Endothelial cell of umbilical vein (primary cell): ENCODE data around the gene VPS45. TPM values are rescaled to one million over a fixed set of nuclear protein-coding genes. Genes with fewer than 3 reads are reported as not detected.

Source experiments
- BruUV-seq: library from RNA; stranded (reverse); fragments of 400-500 nt; replicated peaks from 2 replicates; lab custom pipeline; 2021; lab: Mats Ljungman, UMichigan
- CTCF ChIA-PET: fragments of 300-600, 350-600 bp; sonication (Branson Sonifier 250); formaldehyde crosslinking; loops from one replicate; lab custom pipeline; 2021; ENCODE audit warnings: antibody characterized with exemption, inconsistent platforms; lab: Charles Lee
- POLR2A ChIA-PET: fragments of 300-600, 350-600 bp; sonication (Branson Sonifier 250); formaldehyde crosslinking; loops from one replicate; lab custom pipeline; 2021; ENCODE audit warnings: antibody characterized with exemption, inconsistent platforms; lab: Charles Lee
- DNase-seq: peaks from one replicate; pipeline ENCODE4 v3.0.0-alpha.2; 2011; ENCODE audit warnings: low read depth, low spot score
- FAIRE-seq: peaks from 2 replicates; lab custom pipeline; 2011; peaks lifted over from hg19 to GRCh38; lab: Jason Lieb, UNC
- H2AFZ ChIP-seq: 2 replicates; pipeline ENCODE4 v1.6.0; 2012; ENCODE audit warnings: low read depth, low read length, control low read depth, inconsistent platforms
- H3K27ac ChIP-seq: 2 replicates; pipeline ENCODE4 v1.5.1; 2011; ENCODE audit warnings: low read depth, mild to moderate bottlenecking, control low read depth, low read length, moderate library complexity; ENCODE audit not compliant: insufficient read depth
- H3K27me3 ChIP-seq, 2 experiments: 2 replicates each; pipeline versions ENCODE4 v1.6.0 to v1.6.1; 2011; ENCODE audit warnings: low read length in 2 of 2, mixed read lengths in 1 of 2; ENCODE audit not compliant: control insufficient read depth in 2 of 2, insufficient read depth in 2 of 2
- H3K36me3 ChIP-seq, 2 experiments: 2 replicates in 1 of 2; 3 replicates in 1 of 2; pipeline ENCODE4 v1.5.1; 2011; ENCODE audit warnings: low read length in 2 of 2, mild to moderate bottlenecking in 1 of 2, moderate library complexity in 1 of 2; ENCODE audit not compliant: control insufficient read depth in 2 of 2, insufficient read depth in 2 of 2; ENCODE audit errors: extremely low read depth in 1 of 2
- H3K4me1 ChIP-seq: 3 replicates; pipeline ENCODE4 v1.5.1; 2011; ENCODE audit warnings: mild to moderate bottlenecking, low read length; ENCODE audit not compliant: control insufficient read depth, insufficient read depth; ENCODE audit errors: extremely low read depth
- H3K4me2 ChIP-seq: 2 replicates; pipeline ENCODE4 v1.6.1; 2011; ENCODE audit warnings: low read length, control low read depth, mixed read lengths; ENCODE audit not compliant: insufficient read depth
- H3K4me3 ChIP-seq, 3 experiments: fragments of 200-600 bp in 1 of 3; sonication (generic), shearing (Covaris generic) in 1 of 3; replicated peaks in 1 of 3; 2 replicates each; pipeline ENCODE4 v1.5.1; 2011 to 2016; ENCODE audit warnings: control low read depth in 3 of 3, low read length in 3 of 3, mild to moderate bottlenecking in 2 of 3, inconsistent platforms in 1 of 3, low read depth in 1 of 3, moderate library complexity in 1 of 3; ENCODE audit not compliant: insufficient read depth in 1 of 3
- H3K79me2 ChIP-seq: 2 replicates; pipeline ENCODE4 v1.6.0; 2012; ENCODE audit warnings: low read length, inconsistent platforms; ENCODE audit not compliant: control insufficient read depth, insufficient read depth
- H3K9ac ChIP-seq: replicated peaks from 2 replicates; pipeline ENCODE3; 2011; ENCODE audit warnings: low read length, control low read depth; ENCODE audit not compliant: insufficient read depth; ENCODE audit errors: extremely low read depth
- H3K9me1 ChIP-seq: replicated peaks from 3 replicates; pipeline ENCODE4 v1.6.0; 2011; ENCODE audit warnings: mild to moderate bottlenecking, low read length; ENCODE audit not compliant: control insufficient read depth, insufficient read depth; ENCODE audit errors: extremely low read depth
- H3K9me3 ChIP-seq: replicated peaks from 2 replicates; pipeline ENCODE4 v1.5.1; 2012; ENCODE audit warnings: low read length, inconsistent platforms; ENCODE audit not compliant: control insufficient read depth, insufficient read depth
- H4K20me1 ChIP-seq: replicated peaks from 2 replicates; pipeline ENCODE3; 2011; ENCODE audit warnings: mild to moderate bottlenecking, low read length; ENCODE audit not compliant: control insufficient read depth, insufficient read depth; ENCODE audit errors: extremely low read depth
- CTCF ChIP-seq, 2 donors: IDR thresholded peaks; 1 replicate in 1 of 2; 2 replicates in 1 of 2; pipeline ENCODE4 v1.5.1; 2011; ENCODE audit warnings: low read length in 2 of 2, mild to moderate bottlenecking in 2 of 2, moderate library complexity in 2 of 2, control low read depth in 1 of 2, inconsistent platforms in 1 of 2, low read depth in 1 of 2; ENCODE audit not compliant: insufficient read depth in 1 of 2; ENCODE audit errors: extremely low read depth in 1 of 2
- EZH2 ChIP-seq: IDR thresholded peaks from 2 replicates; pipeline ENCODE4 v1.6.1; 2012; ENCODE audit warnings: borderline replicate concordance, low read depth, mild to moderate bottlenecking, moderate library complexity, low read length, inconsistent platforms; ENCODE audit not compliant: severe bottlenecking
- FOS ChIP-seq: IDR thresholded peaks from 2 replicates; pipeline ENCODE4 v1.6.1; 2011; ENCODE audit warnings: mild to moderate bottlenecking, low read length, moderate library complexity, borderline replicate concordance; ENCODE audit not compliant: insufficient read depth
- GATA2 ChIP-seq: IDR thresholded peaks from 2 replicates; pipeline ENCODE4 v1.7.0; 2011; ENCODE audit warnings: low read depth, mild to moderate bottlenecking, moderate library complexity, mixed read lengths, low read length; ENCODE audit not compliant: insufficient read length, insufficient read depth
- JUN ChIP-seq: IDR thresholded peaks from 2 replicates; pipeline ENCODE4 v1.6.1; 2011; ENCODE audit warnings: borderline replicate concordance, low read depth; ENCODE audit not compliant: insufficient read length, insufficient read depth
- MYC ChIP-seq: IDR thresholded peaks from one replicate; pipeline ENCODE4 v1.6.1; 2011; ENCODE audit warnings: mild to moderate bottlenecking, low read depth, low read length
- POLR2A ChIP-seq: IDR thresholded peaks from 2 replicates; pipeline ENCODE4 v1.6.1; 2012; ENCODE audit warnings: low read depth, mild to moderate bottlenecking, control low read depth, low read length
- POLR2AphosphoS5 ChIP-seq: IDR thresholded peaks from 2 replicates; pipeline ENCODE4 v1.6.1; 2012; ENCODE audit warnings: low read depth, mild to moderate bottlenecking, control low read depth, low read length, moderate library complexity; ENCODE audit not compliant: insufficient read depth
- dilution Hi-C: fragments of 300-500 bp; cut with MboI; formaldehyde crosslinking; loops from one replicate; pipeline ENCODE4 v1.15.0; 2019; ENCODE audit warnings: low sequenced_read_pairs; ENCODE audit not compliant: extremely low pct_ligation_motif_present
- intact Hi-C: fragments of 100-400 bp; cut with micrococcal nuclease; formaldehyde crosslinking; loops from one replicate; pipeline ENCODE4 v1.10.0; 2022
- polyA plus RNA-seq, 4 experiments: library from polyadenylated mRNA; depleted of rRNA in 3 of 4; stranded (reverse) in 3 of 4; unstranded in 1 of 4; fragments of >200 nt; gene quantifications; 2 replicates each; pipeline versions ENCODE4 v1.2.1 to v1.2.3, GENCODE V29; 2011 to 2012; ENCODE audit warnings: missing spikeins in 1 of 4
- total RNA-seq: library from RNA; stranded (reverse); gene quantifications from 2 replicates; pipeline ENCODE4 v1.2.3, GENCODE V29; 2021
- TF ChIP-seq, protein P1 (sequence below): IDR thresholded peaks from 2 replicates; pipeline ENCODE4 v1.6.1; 2011; ENCODE audit not compliant: insufficient read depth, insufficient read length

Gene VPS45
- total and polyA plus RNA-seq, 2 donors (not counting 3 experiments of a cell fraction or from before 2014, with no cell fraction given), result 24.8 to 43.7 TPM

- H3K4me1 ChIP-seq, result peaks cover 49% of the 10 kb centered on the region
- H3K4me3 ChIP-seq, result no peak overlapping the region
- BruUV-seq, result no TSS peak
- H3K36me3 ChIP-seq, result peaks cover 8 to 13% of the 10 kb centered on the region in 2 experiments
- no peaks in the 10 kb centered on the region for H3K27me3 ChIP-seq
- H4K20me1 ChIP-seq, result no peaks in the 10 kb centered on the region
- DNase-seq (no peak), FAIRE-seq (no peak)
- intact Hi-C loops, result no loop called here
- H3K27ac ChIP-seq, result peak overlapping the region; percentile 75
- TF ChIP-seq POLR2AphosphoS5 (no peak), CTCF (IDR thresholded peaks at IDR 0.05; ENCODE audit: extremely low read depth in 1 of 2, insufficient read depth in 1 of 2, low read depth in 1 of 2, low read length in 2 of 2) (peak in 1 of 2 donors; percentile 3), POLR2A (peak; percentile 37)
- ChIA-PET CTCF (interaction anchor here (1.0 to 2.7 kb wide), 6 partner anchors 9 to 89 kb away, joined by 4 to 15 read pairs (median 10); partner anchors contain the start of gene PLEKHO1), POLR2A (interaction anchor here (2.2 kb wide), 1 partner anchor 12 kb away, joined by 11 read pairs; the partner anchor contains the start of gene PLEKHO1)
- H3K9me1 ChIP-seq, result no peaks in the 10 kb centered on the region
- dilution Hi-C loops, result no loop called here
- no peak overlapping the region for H3K4me2 ChIP-seq
- no peaks in the 10 kb centered on the region for H3K9me3 ChIP-seq
- peaks cover 2% of the 10 kb centered on the region for H3K79me2 ChIP-seq
- H2AFZ ChIP-seq, result no peak overlapping the region
- H3K9ac ChIP-seq, result no peak overlapping the region
Measured at GRCh38 chr1:150161747-150162581, 94.4 kb downstream of the VPS45 start.

- Histone ChIP-seq H2AFZ (no peak overlapping the region), H3K9me1 (no peaks in the 10 kb centered on the region), H3K4me3 (no peak overlapping the region), H3K9me3 (no peaks in the 10 kb centered on the region), H3K27ac (peak overlapping the region; percentile 75), H3K27me3 (no peaks in the 10 kb centered on the region), H3K4me2 (peak overlapping the region; percentile 44), H3K9ac (peak overlapping the region; percentile 65), H3K4me1 (peaks cover 47% of the 10 kb centered on the region), H4K20me1 (no peaks in the 10 kb centered on the region), H3K79me2 (peaks cover 2% of the 10 kb centered on the region), H3K36me3 (peaks cover 3 to 8% of the 10 kb centered on the region in 2 experiments)
- no peak for TF ChIP-seq FOS
- no peak for TF ChIP-seq POLR2AphosphoS5
- TF ChIP-seq CTCF (IDR thresholded peaks at IDR 0.05; ENCODE audit: extremely low read depth in 1 of 2, insufficient read depth in 1 of 2, low read depth in 1 of 2, low read length in 2 of 2), result no peak
- TF ChIP-seq JUN, result no peak
- no peak for TF ChIP-seq EZH2
- no peak for TF ChIP-seq MYC
- no peak for TF ChIP-seq GATA2
- TF ChIP-seq POLR2A, result no peak
- TF ChIP-seq, protein P1, sequence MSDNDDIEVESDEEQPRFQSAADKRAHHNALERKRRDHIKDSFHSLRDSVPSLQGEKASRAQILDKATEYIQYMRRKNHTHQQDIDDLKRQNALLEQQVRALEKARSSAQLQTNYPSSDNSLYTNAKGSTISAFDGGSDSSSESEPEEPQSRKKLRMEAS, result no peak
- ChIA-PET POLR2A (interaction anchor here (1.4 to 2.2 kb wide), 2 partner anchors 13 to 53 kb away, joined by 3 to 11 read pairs; partner anchors contain the start of gene PLEKHO1), CTCF (interaction anchor here (1.6 to 2.7 kb wide), 5 partner anchors 10 to 90 kb away, joined by 4 to 15 read pairs (median 12); partner anchors contain the start of gene PLEKHO1)
- dilution Hi-C loops (no loop called here), intact Hi-C loops (no loop called here)
- DNase-seq (no peak), FAIRE-seq (no peak)
- BruUV-seq, result no TSS peak
Measured at GRCh38 chr1:150162582-150162861, 94.9 kb downstream of the VPS45 start.
